ENCODE measurements around the gene ASB11.

GRCh38 chrX:15271757-15272156, 43.7 kb downstream of the ASB11 start:
- TF ChIP-seq CTCF (IDR thresholded peaks at IDR 0.05; ENCODE audit: insufficient read depth, low read length) = no peak
- no peak for TF ChIP-seq POLR2AphosphoS5 (IDR thresholded peaks at IDR 0.05; ENCODE audit: low read depth)
